Stimulated activated naive CD8-positive, alpha-beta T cell treated with anti-CD3 and anti-CD28 coated beads, Interleukin-15, Interleukin-2, amounts not matched to agents 100 U/mL and 50 U/mL, for 24 hours (primary cell): Measurements from ENCODE around the gene ZACN.

Source experiments
- ATAC-seq: fragments of 150-1000 bp; cut with Tn5 transposase; one replicate; pipeline ENCODE4 v1.10.0; 2021
- DNase-seq: peaks from one replicate; pipeline ENCODE4 v3.0.0; 2021

The ZACN gene

GRCh38 chr17:76131692-76132573 lies 53.0 kb downstream of the ZACN start:
- ATAC-seq (no peak), DNase-seq (no peak)
